GM12874 (cell line): ENCODE measurements around the gene TLCD5.

ENCODE experiments used
- TF ChIP-seq, protein P1 (sequence below): IDR thresholded peaks from 2 replicates; pipeline ENCODE4 v1.5.1; 2011; ENCODE audit warnings: low read depth, mild to moderate bottlenecking, control low read depth, low read length, moderate library complexity; ENCODE audit not compliant: insufficient read depth

The TLCD5 gene

DNA sequence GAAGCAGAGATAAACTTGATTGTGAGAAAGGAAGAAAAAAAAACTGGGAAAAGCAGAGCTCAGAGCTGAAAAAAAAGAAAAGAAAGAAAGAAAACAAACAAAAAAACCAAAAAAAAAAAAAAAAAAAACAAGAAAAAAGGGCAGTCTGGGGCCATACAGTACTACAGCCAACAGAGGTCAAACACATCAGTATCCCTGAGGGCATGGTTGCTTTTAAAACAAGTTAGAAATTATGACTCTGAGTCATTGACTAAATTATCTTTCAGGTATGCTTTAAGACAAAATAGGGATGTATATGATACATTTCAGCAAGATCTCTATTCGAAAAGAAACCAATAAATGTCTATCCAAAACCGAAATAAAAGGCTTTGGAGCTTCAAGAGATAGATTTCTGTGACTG is 37.1 kb upstream of the TLCD5 start:
- TF ChIP-seq, protein P1, sequence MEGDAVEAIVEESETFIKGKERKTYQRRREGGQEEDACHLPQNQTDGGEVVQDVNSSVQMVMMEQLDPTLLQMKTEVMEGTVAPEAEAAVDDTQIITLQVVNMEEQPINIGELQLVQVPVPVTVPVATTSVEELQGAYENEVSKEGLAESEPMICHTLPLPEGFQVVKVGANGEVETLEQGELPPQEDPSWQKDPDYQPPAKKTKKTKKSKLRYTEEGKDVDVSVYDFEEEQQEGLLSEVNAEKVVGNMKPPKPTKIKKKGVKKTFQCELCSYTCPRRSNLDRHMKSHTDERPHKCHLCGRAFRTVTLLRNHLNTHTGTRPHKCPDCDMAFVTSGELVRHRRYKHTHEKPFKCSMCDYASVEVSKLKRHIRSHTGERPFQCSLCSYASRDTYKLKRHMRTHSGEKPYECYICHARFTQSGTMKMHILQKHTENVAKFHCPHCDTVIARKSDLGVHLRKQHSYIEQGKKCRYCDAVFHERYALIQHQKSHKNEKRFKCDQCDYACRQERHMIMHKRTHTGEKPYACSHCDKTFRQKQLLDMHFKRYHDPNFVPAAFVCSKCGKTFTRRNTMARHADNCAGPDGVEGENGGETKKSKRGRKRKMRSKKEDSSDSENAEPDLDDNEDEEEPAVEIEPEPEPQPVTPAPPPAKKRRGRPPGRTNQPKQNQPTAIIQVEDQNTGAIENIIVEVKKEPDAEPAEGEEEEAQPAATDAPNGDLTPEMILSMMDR: no peak

DNA sequence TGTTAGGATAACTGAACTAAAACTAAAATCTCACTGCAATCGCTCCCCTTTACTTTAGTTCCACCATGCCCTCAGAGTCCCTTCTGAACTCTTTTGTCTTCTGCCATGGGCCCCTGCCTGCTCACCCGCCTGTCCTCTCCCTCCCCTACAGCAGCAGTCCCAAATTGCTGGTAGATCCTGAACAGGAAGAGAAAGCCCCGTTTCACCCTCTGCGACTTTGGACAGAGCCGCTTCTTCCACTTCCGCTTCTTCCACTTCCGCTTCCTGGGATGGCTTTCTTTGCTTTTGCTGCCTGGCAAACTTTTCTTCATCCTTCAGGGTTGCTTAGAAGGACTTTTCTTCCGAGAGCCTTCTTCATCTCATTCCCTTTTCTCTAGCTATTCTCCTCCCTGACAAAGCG is 35.7 kb upstream of the TLCD5 start:
- TF ChIP-seq, protein P1: no peak

DNA sequence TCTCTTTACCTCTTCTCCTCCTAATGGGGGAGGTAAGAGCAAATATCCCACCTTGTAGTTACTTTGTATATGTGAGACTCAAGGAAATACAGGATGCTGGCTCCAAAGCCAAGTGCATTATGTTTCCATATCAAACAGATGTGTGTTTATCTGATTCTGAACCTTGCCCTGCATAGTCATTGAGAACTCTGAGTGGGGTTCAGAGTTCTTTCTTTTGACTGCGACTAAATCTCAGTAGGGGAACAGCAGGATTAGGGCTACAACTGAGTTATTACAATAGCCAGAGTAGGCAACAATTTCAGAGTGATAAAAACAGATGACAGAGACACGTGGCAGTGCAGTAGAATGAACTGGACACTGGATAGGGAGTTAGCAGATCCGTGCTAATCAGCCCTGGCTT is 34.1 kb upstream of the TLCD5 start:
- TF ChIP-seq, protein P1: no peak

DNA sequence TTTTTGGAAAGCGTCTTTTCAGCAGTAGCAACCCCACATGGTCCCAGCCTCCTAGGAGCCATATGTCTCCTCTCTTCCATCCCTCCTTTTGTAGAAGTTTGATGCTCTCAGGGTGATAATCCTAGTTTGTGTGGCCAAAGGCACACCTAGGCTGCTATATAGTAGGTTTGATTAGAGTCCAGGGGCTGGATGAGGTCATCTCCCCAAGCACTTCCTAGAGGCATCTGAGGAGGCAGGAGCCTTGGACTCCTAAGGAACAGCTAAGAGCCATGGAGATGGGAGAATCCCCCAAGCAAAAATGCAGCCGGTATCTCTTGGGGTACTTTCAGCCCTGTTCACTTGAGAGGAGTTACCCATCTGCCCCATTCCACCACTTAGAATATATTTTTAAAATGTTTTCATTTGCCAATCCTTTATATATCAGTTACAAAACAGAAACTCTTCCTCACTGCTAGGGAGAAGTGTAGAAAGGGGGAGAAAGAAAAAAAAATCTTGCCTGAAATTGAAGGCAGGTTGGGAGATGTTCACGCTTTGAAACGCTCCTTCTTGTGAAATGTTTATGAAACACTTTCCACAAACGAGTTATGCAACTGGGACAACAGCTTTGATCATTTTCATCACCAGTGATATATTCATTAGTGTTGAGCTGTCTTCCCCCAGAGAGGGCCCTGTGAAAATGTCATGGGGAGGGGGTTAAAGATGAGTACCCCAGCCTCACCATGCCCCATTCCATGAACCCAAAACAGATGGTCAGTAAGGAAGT is 31.9 kb upstream of the TLCD5 start:
- TF ChIP-seq, protein P1: no peak

DNA sequence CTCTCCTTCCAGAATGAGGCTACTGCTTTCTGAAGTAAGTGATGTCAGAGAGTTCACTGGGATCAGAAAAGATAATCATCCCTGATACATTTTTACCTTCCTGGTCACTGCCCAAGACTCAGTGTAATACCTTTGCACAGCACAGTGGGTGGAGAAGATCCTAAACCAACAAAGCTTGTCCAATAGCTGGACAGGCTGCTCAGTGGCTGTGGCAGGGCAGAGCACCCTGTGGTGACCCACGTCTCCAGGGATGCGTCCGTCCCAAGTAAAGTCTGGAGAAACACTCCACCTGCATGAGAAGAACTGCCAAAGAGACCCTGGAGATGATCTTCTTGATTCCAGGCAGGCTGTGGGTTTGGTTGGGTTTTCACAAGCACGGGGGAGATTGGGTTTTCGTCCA is 31.0 kb upstream of the TLCD5 start:
- TF ChIP-seq, protein P1: no peak

DNA sequence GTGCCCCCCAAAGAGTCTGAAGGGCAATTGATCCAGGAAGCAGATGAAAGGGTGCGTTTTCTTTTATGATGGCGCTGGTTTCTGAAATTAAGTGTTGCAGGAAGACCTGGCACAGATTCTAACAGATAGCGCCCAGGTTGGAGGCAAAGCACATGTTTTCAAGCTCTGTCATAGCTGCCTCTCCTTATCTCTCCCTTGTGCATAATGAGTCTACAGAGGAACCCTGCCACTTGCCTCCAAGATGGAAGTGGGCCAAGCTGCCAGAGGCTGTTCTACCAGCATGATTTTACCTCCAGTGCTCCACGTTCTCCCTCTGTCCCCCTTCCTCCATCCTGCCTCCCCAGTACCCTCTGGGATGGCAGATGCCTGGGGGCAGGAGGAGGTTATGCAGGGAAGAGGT is 30.0 kb upstream of the TLCD5 start:
- TF ChIP-seq, protein P1: no peak

DNA sequence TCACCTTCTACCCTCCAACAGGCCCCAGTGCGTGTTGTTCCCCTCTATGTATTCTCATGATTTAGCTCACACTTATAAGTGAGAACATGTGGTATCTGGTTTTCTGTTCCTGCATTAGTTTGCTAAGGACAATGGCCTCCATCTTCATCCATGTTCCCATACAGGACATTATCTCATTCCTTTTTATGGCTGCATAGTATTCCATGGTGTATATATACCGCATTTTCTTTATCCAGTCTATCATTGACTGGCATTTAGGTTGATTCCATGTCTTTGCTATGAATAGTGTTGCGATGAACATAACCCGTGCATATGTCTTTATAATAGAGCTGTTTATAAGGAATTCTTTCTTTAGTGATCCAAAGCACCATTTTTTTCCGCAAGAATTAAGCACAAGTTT is 28.5 kb upstream of the TLCD5 start:
- TF ChIP-seq, protein P1: no peak

DNA sequence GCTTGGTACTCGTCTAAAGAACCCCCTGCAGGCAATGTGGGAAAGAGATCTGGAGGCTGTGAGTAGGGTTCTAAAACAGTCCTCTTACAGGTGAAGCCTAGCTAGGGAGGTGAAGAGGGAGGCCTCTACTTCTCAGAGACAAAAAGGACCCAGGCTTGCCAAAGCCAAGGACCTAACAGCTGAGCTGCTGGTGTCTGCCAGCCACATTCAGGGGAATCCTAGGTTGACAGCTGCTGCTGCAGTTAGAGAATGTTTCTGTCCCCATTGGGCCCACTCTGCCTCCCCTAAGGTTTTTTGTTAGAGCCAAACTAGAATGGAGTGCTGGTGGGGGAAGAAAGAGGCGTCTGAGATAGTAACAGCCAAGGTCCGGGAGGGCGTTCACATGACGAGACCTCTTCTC is 26.6 kb upstream of the TLCD5 start:
- TF ChIP-seq, protein P1: no peak
